A673 (cell line): Measurements from ENCODE around the gene FAM118A. TPM values are rescaled to one million over a fixed set of nuclear protein-coding genes. Genes with fewer than 3 reads are reported as not detected.

Experiments used
- BruUV-seq: library from RNA; stranded (reverse); fragments of 400-500 nt; replicated peaks from 2 replicates; lab custom pipeline; 2021; lab: Mats Ljungman, UMichigan
- CTCF ChIA-PET: fragments of 300-600 bp; sonication (Branson Sonifier 250); formaldehyde crosslinking; loops from one replicate; lab custom pipeline; 2022; ENCODE audit warnings: antibody characterized with exemption; lab: Charles Lee
- POLR2A ChIA-PET: fragments of 300-600 bp; sonication (Branson Sonifier 250); formaldehyde crosslinking; loops from one replicate; lab custom pipeline; 2022; ENCODE audit warnings: antibody characterized with exemption; ENCODE audit not compliant: low non-redundant PET; lab: Charles Lee
- DNase-seq: peaks from one replicate; pipeline ENCODE4 v3.0.0-alpha.2; 2015; ENCODE audit warnings: low spot score
- H3K27ac ChIP-seq: fragments of 200-600 bp; sonication (generic); 2 replicates; pipeline ENCODE4 v1.5.1; 2016; ENCODE audit warnings: mixed run types, low read depth, mild to moderate bottlenecking, mixed read lengths, antibody characterized with exemption, low read length; ENCODE audit not compliant: poor library complexity, severe bottlenecking
- H3K27me3 ChIP-seq: fragments of 200-600 bp; sonication (generic); replicated peaks from 2 replicates; pipeline ENCODE4 v1.6.1; 2017; ENCODE audit warnings: mixed run types, low read depth, mild to moderate bottlenecking, mixed read lengths, antibody characterized with exemption, low read length; ENCODE audit not compliant: insufficient read depth, poor library complexity
- H3K36me3 ChIP-seq: fragments of 200-600 bp; sonication (generic); 2 replicates; pipeline ENCODE4 v1.6.1; 2016; ENCODE audit warnings: mixed run types, mild to moderate bottlenecking, mixed read lengths, antibody characterized with exemption, low read length; ENCODE audit not compliant: insufficient read depth, poor library complexity, severe bottlenecking
- H3K4me1 ChIP-seq: fragments of 200-600 bp; sonication (generic); 2 replicates; pipeline ENCODE4 v1.6.1; 2017; ENCODE audit warnings: mixed run types, mild to moderate bottlenecking, mixed read lengths, antibody characterized with exemption, low read length; ENCODE audit not compliant: insufficient read depth, poor library complexity, severe bottlenecking
- H3K4me3 ChIP-seq: fragments of 200-600 bp; sonication (generic); 2 replicates; pipeline ENCODE4 v1.5.1; 2016; ENCODE audit warnings: low read depth, mixed run types, mild to moderate bottlenecking, mixed read lengths, low read length; ENCODE audit not compliant: poor library complexity, severe bottlenecking
- H3K9me3 ChIP-seq: fragments of 200-600 bp; sonication (generic); 2 replicates; pipeline ENCODE4 v1.6.1; 2016; ENCODE audit warnings: mixed run types, low read depth, mild to moderate bottlenecking, mixed read lengths, antibody characterized with exemption, low read length; ENCODE audit not compliant: poor library complexity, severe bottlenecking
- CTCF ChIP-seq: fragments of 300-800, 200-600 bp; sonication (generic); conservative IDR thresholded peaks from 2 replicates; pipeline ENCODE4 v1.5.1; 2017; ENCODE audit warnings: low read depth, mild to moderate bottlenecking, antibody characterized with exemption, low read length, moderate library complexity, mixed read lengths
- EZH2 ChIP-seq: fragments of 200-600 bp; sonication (generic); IDR thresholded peaks from 2 replicates; pipeline ENCODE4 v1.6.1; 2017; ENCODE audit warnings: borderline replicate concordance, low read depth, mild to moderate bottlenecking, mixed read lengths, antibody characterized with exemption, low read length; ENCODE audit not compliant: poor library complexity, severe bottlenecking
- intact Hi-C: fragments of 100-400 bp; cut with micrococcal nuclease; formaldehyde crosslinking; loops from one replicate; pipeline ENCODE4 v1.10.0; 2022; ENCODE audit not compliant: unreplicated experiment
- total RNA-seq: library from RNA; stranded (reverse); gene quantifications from 2 replicates; pipeline ENCODE4 v1.2.3, GENCODE V29; 2021

Gene FAM118A
- total RNA-seq, 1 experiment from 2014 or later, result 54.0 TPM

GRCh38 chr22:45298934-45299505 lies 10.7 kb upstream of the FAM118A start:
- intact Hi-C loops, result no loop called here
- Histone ChIP-seq H3K4me1 (no peaks in the 10 kb centered on the region), H3K9me3 (no peaks in the 10 kb centered on the region), H3K36me3 (no peaks in the 10 kb centered on the region), H3K27me3 (no peaks in the 10 kb centered on the region), H3K27ac (no peak overlapping the region), H3K4me3 (no peak overlapping the region)
- TF ChIP-seq EZH2 (no peak), CTCF (no peak)
- DNase-seq, result no peak
- no TSS peak for BruUV-seq
- CTCF ChIA-PET, result no interaction called here
- POLR2A ChIA-PET, result no interaction called here

GRCh38 chr22:45302751-45303150 lies 7.0 kb upstream of the FAM118A start:
- DNase-seq, result no peak
- Histone ChIP-seq H3K36me3 (no peaks in the 10 kb centered on the region), H3K9me3 (no peaks in the 10 kb centered on the region), H3K4me3 (no peak overlapping the region), H3K4me1 (no peaks in the 10 kb centered on the region), H3K27ac (no peak overlapping the region), H3K27me3 (no peaks in the 10 kb centered on the region)
- TF ChIP-seq EZH2, result no peak
- TF ChIP-seq CTCF, result no peak
- intact Hi-C loops, result no loop called here
- no TSS peak for BruUV-seq
- CTCF ChIA-PET, result interaction anchor here (0.6 kb wide), 1 partner anchor 306 kb away, joined by 3 read pairs; no protein-coding TSS in a partner anchor
- POLR2A ChIA-PET, result no interaction called here

- no peak overlapping the region for H3K4me3 ChIP-seq
- ChIA-PET CTCF (no interaction called here), POLR2A (no interaction called here)
- no peaks in the 10 kb centered on the region for H3K36me3 ChIP-seq
- no peaks in the 10 kb centered on the region for H3K4me1 ChIP-seq
- no peak for TF ChIP-seq EZH2
- TF ChIP-seq CTCF, result no peak
- intact Hi-C loops, result no loop called here
- no peaks in the 10 kb centered on the region for H3K9me3 ChIP-seq
- no peaks in the 10 kb centered on the region for H3K27me3 ChIP-seq
- no peak for DNase-seq
- H3K27ac ChIP-seq, result no peak overlapping the region
- no TSS peak for BruUV-seq
These were observed 6.6 kb upstream of the FAM118A start for GRCh38 chr22:45303181-45303580.
